Psoas muscle (tissue), 8 donors: ENCODE measurements around the gene PNLIP. TPM values are rescaled to one million over a fixed set of nuclear protein-coding genes. Genes with fewer than 3 reads are reported as not detected.
A peak's percentile ranks its signal among the peaks of the same experiment; 100 is the strongest.

Source experiments
- ATAC-seq, 4 donors: fragments of 200-7000 bp; cut with Tn5 transposase; one replicate each; pipeline ENCODE4 v1.9.1; 2020; ENCODE audit warnings: moderate library complexity in 3 of 4, mild to moderate bottlenecking in 2 of 4
- DNase-seq, 2 donors: peaks; one replicate each; pipeline ENCODE4 v3.0.0-alpha.2; 2020
- H3K27ac ChIP-seq: fragments of 200-600 bp; one replicate; pipeline ENCODE4 v1.8.0; 2022
- H3K27me3 ChIP-seq, 3 donors: fragments of 200-600 bp in 1 of 3; one replicate each; pipeline versions ENCODE4 v1.6.1 to v1.8.0; 2013 to 2022; ENCODE audit warnings: low read length in 2 of 3, mild to moderate bottlenecking in 2 of 3, moderate library complexity in 1 of 3; ENCODE audit not compliant: insufficient read depth in 3 of 3
- H3K36me3 ChIP-seq, 2 donors: fragments of 200-600 bp in 1 of 2; one replicate each; pipeline versions ENCODE4 v1.6.1 to v1.8.0; 2013 to 2022; ENCODE audit warnings: low read depth in 1 of 2, mild to moderate bottlenecking in 1 of 2, moderate library complexity in 1 of 2; ENCODE audit not compliant: insufficient read depth in 1 of 2
- H3K4me1 ChIP-seq: fragments of 200-600 bp; one replicate; pipeline ENCODE4 v1.8.0; 2022
- H3K4me3 ChIP-seq: fragments of 200-600 bp; one replicate; pipeline ENCODE4 v1.8.0; 2022; ENCODE audit warnings: mild to moderate bottlenecking
- H3K9me3 ChIP-seq: fragments of 200-600 bp; one replicate; pipeline ENCODE4 v1.8.0; 2022
- WGBS, 3 donors: extraction: QIAGEN DNeasy Blood & Tissue Kit; methylation state at CpG; one replicate each; pipeline versions ENCODE4 v1.1.6 to v1.1.7; 2013; 5-methylcytosine and 5-hydroxymethylcytosine counted together
- intact Hi-C, 2 donors: fragments of 100-400 bp; cut with DNase I; formaldehyde crosslinking; loops; one replicate each; pipeline versions ENCODE4 v1.11.0 to v1.14.2; 2022
- polyA plus RNA-seq, 3 donors: library from polyadenylated mRNA; stranded (reverse); fragments of 200-250 nt; gene quantifications; one replicate each; pipeline ENCODE4 v1.2.3, GENCODE V29; 2013
- total RNA-seq, 4 donors: library from RNA; stranded (reverse); fragmentation: NEBNext Ultra II Directional in 2 of 4; extraction: Animal tissue kit (Norgen Biotek cat#: 25700) in 2 of 4; gene quantifications; one replicate each; pipeline versions ENCODE4 v1.2.1 to v1.2.4, GENCODE V29; 2021 to 2023
- TF ChIP-seq, protein P1 (sequence below): fragments of 200-600 bp; IDR thresholded peaks from one replicate; pipeline ENCODE4 v1.8.0; 2022; ENCODE audit warnings: antibody characterized with exemption
- donor health status: healthy with polysubstance abuse.
- donor health status: DM: no; HTN: no; CAD: no; lungs with moderate emphysema.
- donor health status: Bipolar disorder and iron deficiency.
- donor health status: healthy.
- donor health status: DM: yes; HTN: yes; CAD: no.
- donor health status: DM: no; HTN: no; CAD: no.
- donor health status: DM: no; HTN: no; CAD: no.
- donor health status: DM: yes; HTN: yes; CAD: no.

PNLIP gene
- total and polyA plus RNA-seq, 7 donors, result 0.03 to 3.5 (median 0.15) TPM; not detected in 2

DNA sequence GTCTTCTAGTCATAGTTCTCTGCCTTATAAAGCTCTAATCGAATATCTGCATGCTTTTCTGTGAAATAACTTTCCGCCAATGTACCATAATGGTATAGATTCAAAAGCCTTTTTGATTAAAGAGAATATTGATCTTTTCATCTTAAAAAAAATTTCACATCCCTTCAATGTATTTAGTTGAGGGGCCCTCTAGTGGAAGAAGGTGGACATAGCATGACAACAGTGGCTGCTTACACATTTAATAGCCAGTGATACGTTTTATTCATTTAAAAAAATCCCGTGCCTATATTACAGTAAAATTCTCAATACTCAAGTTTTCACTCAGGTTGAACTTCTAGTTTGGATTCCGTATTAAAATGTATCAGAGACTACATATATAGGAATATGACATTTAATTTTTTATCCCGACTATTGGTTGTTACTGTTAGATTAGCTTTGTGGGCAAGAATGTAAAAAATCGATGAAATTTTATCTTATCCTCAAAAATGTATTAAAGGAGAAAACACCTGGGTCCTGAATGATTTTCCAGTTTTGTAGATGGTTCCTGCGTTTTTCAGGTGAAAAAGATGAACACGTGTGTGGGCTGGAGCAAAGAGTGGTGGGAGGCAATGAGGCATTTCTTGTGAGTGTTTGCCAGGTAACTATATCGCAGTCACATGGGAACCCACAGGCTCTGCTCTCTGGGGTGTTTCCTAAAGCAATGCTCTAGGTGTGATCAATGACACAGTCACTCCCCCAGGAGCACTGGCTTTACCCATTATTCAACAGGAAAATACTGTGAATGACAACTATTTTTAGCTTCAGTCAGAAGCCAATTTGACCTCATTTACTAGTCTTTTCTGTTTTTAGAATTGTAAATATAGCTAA, 24.1 kb upstream of the PNLIP start:
- no peaks in the 10 kb centered on the region for H3K4me1 ChIP-seq
- ATAC-seq, result no peak

DNA sequence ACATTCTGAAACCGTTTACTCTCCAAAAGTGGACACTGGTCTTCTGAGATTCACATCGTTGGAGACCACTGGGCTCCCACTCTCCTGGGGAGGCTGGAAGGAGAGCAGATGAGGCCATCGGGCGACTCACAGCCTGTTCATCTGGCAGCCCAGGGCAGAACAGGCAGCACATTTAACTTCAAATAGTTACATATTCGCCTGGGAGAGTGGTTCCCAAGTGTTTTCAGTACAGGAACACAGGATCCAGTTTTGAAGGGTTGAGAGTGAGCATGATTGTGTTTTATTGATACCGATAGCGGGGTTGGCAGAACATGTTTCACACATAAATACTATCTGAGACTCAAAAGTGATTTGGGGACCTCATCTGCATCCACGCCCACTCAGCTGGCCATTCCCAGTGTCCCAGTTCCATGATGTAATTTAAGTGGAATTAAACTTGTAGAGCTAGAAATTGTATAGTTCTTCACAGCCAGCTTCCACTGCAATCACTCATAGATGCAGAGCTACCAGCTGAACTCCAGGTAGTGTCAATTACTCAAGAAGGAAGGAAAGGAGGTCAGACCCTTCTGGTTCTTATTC, 22.8 kb upstream of the PNLIP start:
- intact Hi-C loops, result no loop called here
- TF ChIP-seq, protein P1, sequence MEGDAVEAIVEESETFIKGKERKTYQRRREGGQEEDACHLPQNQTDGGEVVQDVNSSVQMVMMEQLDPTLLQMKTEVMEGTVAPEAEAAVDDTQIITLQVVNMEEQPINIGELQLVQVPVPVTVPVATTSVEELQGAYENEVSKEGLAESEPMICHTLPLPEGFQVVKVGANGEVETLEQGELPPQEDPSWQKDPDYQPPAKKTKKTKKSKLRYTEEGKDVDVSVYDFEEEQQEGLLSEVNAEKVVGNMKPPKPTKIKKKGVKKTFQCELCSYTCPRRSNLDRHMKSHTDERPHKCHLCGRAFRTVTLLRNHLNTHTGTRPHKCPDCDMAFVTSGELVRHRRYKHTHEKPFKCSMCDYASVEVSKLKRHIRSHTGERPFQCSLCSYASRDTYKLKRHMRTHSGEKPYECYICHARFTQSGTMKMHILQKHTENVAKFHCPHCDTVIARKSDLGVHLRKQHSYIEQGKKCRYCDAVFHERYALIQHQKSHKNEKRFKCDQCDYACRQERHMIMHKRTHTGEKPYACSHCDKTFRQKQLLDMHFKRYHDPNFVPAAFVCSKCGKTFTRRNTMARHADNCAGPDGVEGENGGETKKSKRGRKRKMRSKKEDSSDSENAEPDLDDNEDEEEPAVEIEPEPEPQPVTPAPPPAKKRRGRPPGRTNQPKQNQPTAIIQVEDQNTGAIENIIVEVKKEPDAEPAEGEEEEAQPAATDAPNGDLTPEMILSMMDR, result no peak

More for the DNA sequence above, 24.1 kb upstream of the PNLIP start:
- Histone ChIP-seq H3K9me3 (no peaks in the 10 kb centered on the region), H3K36me3 (no peaks in the 10 kb centered on the region), H3K27ac (no peak overlapping the region), H3K27me3 (no peaks in the 10 kb centered on the region), H3K4me3 (no peak overlapping the region)
- intact Hi-C loops, result no loop called here
- WGBS, 3 donors, result 37 to 39% (median 37%) methylated on average over 10 of the region's 10 CpGs
- DNase-seq, result no peak
- TF ChIP-seq, protein P1, result peak; percentile 69

DNA sequence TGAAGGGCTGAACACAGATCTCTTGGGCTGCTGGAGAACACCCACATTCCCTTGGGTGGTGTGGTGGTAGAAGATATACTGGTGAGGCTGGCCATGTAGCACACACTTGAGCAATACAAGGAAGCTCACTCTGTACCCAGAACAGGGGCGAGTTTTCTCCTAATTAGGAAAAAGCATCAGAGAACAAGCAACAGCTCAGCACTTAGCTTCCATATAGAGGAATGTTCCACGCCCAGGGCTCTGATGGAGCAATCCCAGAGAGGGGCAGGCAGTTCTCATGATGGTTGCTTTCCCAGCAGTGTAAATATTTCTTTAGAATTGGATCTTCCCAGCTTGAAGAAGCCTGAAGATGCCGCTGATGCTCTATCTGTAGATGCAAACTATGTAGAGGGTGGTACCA, 21.0 kb upstream of the PNLIP start:
- no peak for DNase-seq

More for the DNA sequence above, 22.8 kb upstream of the PNLIP start:
- Histone ChIP-seq H3K4me1 (no peaks in the 10 kb centered on the region), H3K36me3 (no peaks in the 10 kb centered on the region), H3K27ac (no peak overlapping the region), H3K9me3 (no peaks in the 10 kb centered on the region), H3K4me3 (no peak overlapping the region), H3K27me3 (no peaks in the 10 kb centered on the region)
- 69 to 71% (median 71%) methylated on average over 8 of the region's 8 CpGs for WGBS, 3 donors
- ATAC-seq (no peak), DNase-seq (no peak)

DNA sequence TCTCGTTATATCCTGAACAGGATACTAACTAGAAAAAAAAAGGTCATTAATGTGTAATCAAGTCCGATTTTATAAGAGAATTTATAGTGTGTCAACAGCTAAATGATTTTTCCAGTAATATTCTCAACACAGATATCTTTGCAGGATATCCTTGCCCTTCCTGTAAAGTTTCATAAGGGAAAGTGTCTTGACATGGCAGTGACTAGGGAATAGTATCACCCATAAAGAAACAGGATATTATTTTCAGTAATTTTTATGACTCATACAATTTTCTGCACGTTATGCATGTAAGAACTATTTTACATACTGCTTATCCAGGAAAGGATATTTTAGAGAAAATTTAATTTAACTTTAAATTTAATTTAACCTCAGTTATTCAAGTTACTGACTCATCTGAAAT, 19.5 kb upstream of the PNLIP start:
- Histone ChIP-seq H3K27ac (no peak overlapping the region), H3K27me3 (no peaks in the 10 kb centered on the region), H3K4me1 (no peaks in the 10 kb centered on the region), H3K9me3 (no peaks in the 10 kb centered on the region), H3K36me3 (no peaks in the 10 kb centered on the region), H3K4me3 (no peak overlapping the region)
- TF ChIP-seq, protein P1, result no peak
- no peak for ATAC-seq
- WGBS, 3 donors, result 39 to 47% (median 41%) methylated on average over 3 of the region's 3 CpGs
- no peak for DNase-seq
- intact Hi-C loops, result no loop called here

More for the DNA sequence above, 21.0 kb upstream of the PNLIP start:
- Histone ChIP-seq H3K4me1 (no peaks in the 10 kb centered on the region), H3K36me3 (no peaks in the 10 kb centered on the region), H3K27ac (no peak overlapping the region), H3K4me3 (no peak overlapping the region), H3K27me3 (no peaks in the 10 kb centered on the region), H3K9me3 (no peaks in the 10 kb centered on the region)
- no peak for ATAC-seq
- TF ChIP-seq, protein P1, result no peak
- intact Hi-C loops, result no loop called here
- 79 to 84% (median 83%) methylated on average over 3 of the region's 3 CpGs for WGBS, 3 donors
